ENCODE data around the gene FIG4.
"Not testable (repeated sequence)": the region's sequence is repeated elsewhere in the genome, so short reads cannot be mapped to it uniquely, and the experiment has no call there.

The FIG4 gene

GRCh38 chr6:109865968-109866367 lies 174.9 kb downstream of the FIG4 start:
- no peak for TF ChIP-seq POLR2AphosphoS5 (IDR thresholded peaks at IDR 0.05; ENCODE audit: low read depth, low read length)
- TF ChIP-seq TAF1 (IDR thresholded peaks at IDR 0.05; ENCODE audit: borderline replicate concordance, low read depth, low read length): no peak
- no peak for TF ChIP-seq POLR2A (IDR thresholded peaks at IDR 0.05; ENCODE audit: low read depth, low read length)
- no peak for DNase-seq (ENCODE audit: insufficient read length)
- FAIRE-seq: no peak

GRCh38 chr6:109867009-109867969 lies 176.2 kb downstream of the FIG4 start:
- TF ChIP-seq TAF1 (IDR thresholded peaks at IDR 0.05; ENCODE audit: borderline replicate concordance, low read depth, low read length) (no peak), POLR2A (IDR thresholded peaks at IDR 0.05; ENCODE audit: low read depth, low read length) (no peak), POLR2AphosphoS5 (IDR thresholded peaks at IDR 0.05; ENCODE audit: low read depth, low read length) (no peak)
- DNase-seq (ENCODE audit: insufficient read length) (no peak), FAIRE-seq (no peak)

GRCh38 chr6:109867970-109868358 lies 176.9 kb downstream of the FIG4 start:
- TF ChIP-seq POLR2AphosphoS5 (IDR thresholded peaks at IDR 0.05; ENCODE audit: low read depth, low read length) (no peak), TAF1 (IDR thresholded peaks at IDR 0.05; ENCODE audit: borderline replicate concordance, low read depth, low read length) (no peak), POLR2A (IDR thresholded peaks at IDR 0.05; ENCODE audit: low read depth, low read length) (no peak)
- DNase-seq (ENCODE audit: insufficient read length) (no peak), FAIRE-seq (no peak)

GRCh38 chr6:109869398-109870088 lies 178.4 kb downstream of the FIG4 start:
- not testable (repeated sequence) for FAIRE-seq; DNase-seq (ENCODE audit: insufficient read length)

- FAIRE-seq (no peak), DNase-seq (ENCODE audit: insufficient read length) (no peak)
- TF ChIP-seq POLR2AphosphoS5 (IDR thresholded peaks at IDR 0.05; ENCODE audit: low read depth, low read length) (no peak), POLR2A (IDR thresholded peaks at IDR 0.05; ENCODE audit: low read depth, low read length) (no peak), TAF1 (IDR thresholded peaks at IDR 0.05; ENCODE audit: borderline replicate concordance, low read depth, low read length) (no peak)
Measured at GRCh38 chr6:109870089-109870410, 179.0 kb downstream of the FIG4 start.

- DNase-seq (ENCODE audit: insufficient read length): no peak
- no peak for FAIRE-seq
- TF ChIP-seq POLR2AphosphoS5 (IDR thresholded peaks at IDR 0.05; ENCODE audit: low read depth, low read length): no peak
- no peak for TF ChIP-seq TAF1 (IDR thresholded peaks at IDR 0.05; ENCODE audit: borderline replicate concordance, low read depth, low read length)
- TF ChIP-seq POLR2A (IDR thresholded peaks at IDR 0.05; ENCODE audit: low read depth, low read length): no peak
Measured at GRCh38 chr6:109872549-109872948, 181.5 kb downstream of the FIG4 start.

GRCh38 chr6:109872968-109873545 lies 182.0 kb downstream of the FIG4 start:
- FAIRE-seq (no peak), DNase-seq (ENCODE audit: insufficient read length) (no peak)
- TF ChIP-seq TAF1 (IDR thresholded peaks at IDR 0.05; ENCODE audit: borderline replicate concordance, low read depth, low read length) (no peak), POLR2AphosphoS5 (IDR thresholded peaks at IDR 0.05; ENCODE audit: low read depth, low read length) (no peak), POLR2A (IDR thresholded peaks at IDR 0.05; ENCODE audit: low read depth, low read length) (no peak)

- TF ChIP-seq TAF1 (IDR thresholded peaks at IDR 0.05; ENCODE audit: borderline replicate concordance, low read depth, low read length) (no peak), POLR2A (IDR thresholded peaks at IDR 0.05; ENCODE audit: low read depth, low read length) (no peak), POLR2AphosphoS5 (IDR thresholded peaks at IDR 0.05; ENCODE audit: low read depth, low read length) (no peak)
- no peak for DNase-seq (ENCODE audit: insufficient read length)
- no peak for FAIRE-seq
Measured at GRCh38 chr6:109874086-109874485, 183.0 kb downstream of the FIG4 start.

- DNase-seq (ENCODE audit: insufficient read length) (no peak), FAIRE-seq (no peak)
- TF ChIP-seq POLR2AphosphoS5 (IDR thresholded peaks at IDR 0.05; ENCODE audit: low read depth, low read length) (no peak), POLR2A (IDR thresholded peaks at IDR 0.05; ENCODE audit: low read depth, low read length) (no peak)
Measured at GRCh38 chr6:109874621-109875020, 183.5 kb downstream of the FIG4 start.

Data from GM12892 (cell line).